Measurements from ENCODE around the gene COX6B2. TPM values are rescaled to one million over a fixed set of nuclear protein-coding genes. Genes with fewer than 3 reads are reported as not detected.

COX6B2 gene
- total RNA-seq, 1 donor from 2014 or later = 0.50 TPM

- FAIRE-seq = no peak
- no peak overlapping the region for H3K27ac ChIP-seq (ENCODE audit: low read depth, low read length)
- no peak for DNase-seq (ENCODE audit: low read depth)
- H3K36me3 ChIP-seq (ENCODE audit: insufficient read depth, low read length) = no peaks in the 10 kb centered on the region
- Mint-ChIP-seq H3K27ac (ENCODE audit: unreplicated experiment) (no peak overlapping the region), H3K36me3 (ENCODE audit: low read depth, unreplicated experiment) (peaks cover 15% of the 10 kb centered on the region), H3K9me3 (ENCODE audit: unreplicated experiment) (no peaks in the 10 kb centered on the region), H3K4me1 (ENCODE audit: low read depth, unreplicated experiment) (peaks cover 18% of the 10 kb centered on the region), H3K4me3 (ENCODE audit: unreplicated experiment) (no peak overlapping the region), H3K27me3 (ENCODE audit: low read depth, unreplicated experiment) (peaks cover 6% of the 10 kb centered on the region)
- peaks cover 3% of the 10 kb centered on the region for H3K79me2 ChIP-seq (ENCODE audit: insufficient read depth, low read length)
- H3K4me1 ChIP-seq (ENCODE audit: insufficient read depth, low read length) = peaks cover 8% of the 10 kb centered on the region
- peaks cover 6% of the 10 kb centered on the region for H4K20me1 ChIP-seq (ENCODE audit: insufficient read depth, low read length)
- no peak overlapping the region for H3K4me2 ChIP-seq (ENCODE audit: low read length)
- H3K9ac ChIP-seq (ENCODE audit: low read length) = no peak overlapping the region
- TF ChIP-seq EZH2 (IDR thresholded peaks at IDR 0.05; ENCODE audit: insufficient read depth, low read length) (no peak), CTCF (IDR thresholded peaks at IDR 0.05; ENCODE audit: insufficient read depth, low read depth, low read length) (no peak)
- no peaks in the 10 kb centered on the region for H3K9me3 ChIP-seq (ENCODE audit: insufficient read depth, low read depth, low read length)
- H3K27me3 ChIP-seq (ENCODE audit: insufficient read depth, low read length) = no peaks in the 10 kb centered on the region
- H2AFZ ChIP-seq (ENCODE audit: low read depth, low read length) = no peak overlapping the region
- no peak overlapping the region for H3K4me3 ChIP-seq (ENCODE audit: insufficient read depth, low read depth, low read length)
Measured at GRCh38 chr19:55345818-55346724, 8.4 kb downstream of the COX6B2 start.

GRCh38 chr19:55345101-55345817 is 9.3 kb downstream of the COX6B2 start:
- DNase-seq (ENCODE audit: low read depth) (no peak), FAIRE-seq (no peak)
- Histone ChIP-seq H3K4me3 (ENCODE audit: insufficient read depth, low read depth, low read length) (no peak overlapping the region), H3K4me1 (ENCODE audit: insufficient read depth, low read length) (peaks cover 15% of the 10 kb centered on the region), H3K9ac (ENCODE audit: low read length) (no peak overlapping the region), H3K9me3 (ENCODE audit: insufficient read depth, low read depth, low read length) (no peaks in the 10 kb centered on the region), H3K27ac (ENCODE audit: low read depth, low read length) (no peak overlapping the region), H3K4me2 (ENCODE audit: low read length) (no peak overlapping the region), H2AFZ (ENCODE audit: low read depth, low read length) (no peak overlapping the region), H3K36me3 (ENCODE audit: insufficient read depth, low read length) (no peaks in the 10 kb centered on the region), H3K27me3 (ENCODE audit: insufficient read depth, low read length) (no peaks in the 10 kb centered on the region), H3K79me2 (ENCODE audit: insufficient read depth, low read length) (peaks cover 7% of the 10 kb centered on the region), H4K20me1 (ENCODE audit: insufficient read depth, low read length) (peaks cover 6% of the 10 kb centered on the region)
- Mint-ChIP-seq H3K9me3 (ENCODE audit: unreplicated experiment) (no peaks in the 10 kb centered on the region), H3K4me1 (ENCODE audit: low read depth, unreplicated experiment) (peaks cover 18% of the 10 kb centered on the region), H3K27me3 (ENCODE audit: low read depth, unreplicated experiment) (no peaks in the 10 kb centered on the region), H3K27ac (ENCODE audit: unreplicated experiment) (no peak overlapping the region), H3K36me3 (ENCODE audit: low read depth, unreplicated experiment) (peaks cover 15% of the 10 kb centered on the region), H3K4me3 (ENCODE audit: unreplicated experiment) (no peak overlapping the region)
- no peak for TF ChIP-seq CTCF (IDR thresholded peaks at IDR 0.05; ENCODE audit: insufficient read depth, low read depth, low read length)
- no peak for TF ChIP-seq EZH2 (IDR thresholded peaks at IDR 0.05; ENCODE audit: insufficient read depth, low read length)

Data from astrocyte (in vitro differentiated cells and primary cell).